IPS DF 6.9 (cell line): ENCODE measurements around the gene GPR157.

Experiments used
- DNase-seq: peaks from one replicate; pipeline ENCODE4 v3.0.0-alpha.2; 2013; ENCODE audit warnings: low read depth, low spot score
- H3K27ac ChIP-seq: one replicate; pipeline ENCODE4 v1.5.1; 2013; ENCODE audit warnings: low read length, control low read depth
- H3K27me3 ChIP-seq: 2 replicates; pipeline ENCODE4 v1.6.1; 2013; ENCODE audit warnings: mild to moderate bottlenecking, low read length; ENCODE audit not compliant: control insufficient read depth, insufficient read depth
- H3K36me3 ChIP-seq: 2 replicates; pipeline ENCODE4 v1.6.1; 2013; ENCODE audit warnings: low read length; ENCODE audit not compliant: control insufficient read depth, insufficient read depth
- H3K4me1 ChIP-seq: 2 replicates; pipeline ENCODE4 v1.6.1; 2013; ENCODE audit warnings: low read length; ENCODE audit not compliant: control insufficient read depth, insufficient read depth
- H3K4me3 ChIP-seq: 2 replicates; pipeline ENCODE4 v1.5.1; 2013; ENCODE audit warnings: mild to moderate bottlenecking, low read length
- H3K9me3 ChIP-seq: 2 replicates; pipeline ENCODE4 v1.6.1; 2013; ENCODE audit warnings: low read length, inconsistent platforms; ENCODE audit not compliant: control insufficient read depth, insufficient read depth
- WGBS: extraction: QIAGEN DNeasy Blood & Tissue Kit; methylation state at CpG from one replicate; pipeline ENCODE4 v1.1.7; 2013; ENCODE audit warnings: mixed read lengths, missing lambda C conversion rate; ENCODE audit not compliant: insufficient read length, insufficient coverage; 5-methylcytosine and 5-hydroxymethylcytosine counted together

Gene GPR157

DNA sequence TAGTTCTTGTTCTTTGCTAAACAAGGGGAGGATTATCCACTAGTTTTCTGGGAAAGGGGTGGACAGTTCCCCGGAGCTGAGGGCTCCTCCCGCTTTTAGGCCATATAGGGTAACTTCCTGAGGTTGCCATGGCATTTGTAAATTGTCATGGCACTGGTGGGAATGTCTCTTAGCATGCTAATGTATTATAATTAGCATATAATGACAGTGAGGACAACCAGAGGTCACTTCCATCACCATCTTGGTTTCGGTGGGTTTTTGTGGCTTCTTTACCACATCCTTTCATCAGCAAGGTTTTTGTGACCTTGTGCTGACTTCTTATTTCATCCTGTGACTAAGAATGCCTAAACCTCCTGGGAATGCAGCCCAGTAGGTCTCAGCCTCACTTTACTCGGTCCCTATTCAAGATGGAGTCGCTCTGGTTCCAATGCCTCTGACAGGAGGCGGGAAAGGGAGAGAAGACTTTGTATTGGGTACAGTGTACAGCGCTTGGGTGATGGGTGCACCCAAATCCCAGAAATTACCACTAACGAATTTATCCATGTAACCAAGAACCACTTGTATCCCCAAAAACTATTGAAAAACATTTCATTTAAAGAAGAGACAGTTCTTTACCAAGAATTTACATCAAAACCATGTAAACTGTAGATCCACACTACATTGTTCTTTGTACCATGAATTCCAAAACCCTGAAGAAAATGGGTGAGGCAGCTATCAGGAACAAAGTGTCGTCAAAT lies 50.7 kb downstream of the GPR157 start:
- no peak for DNase-seq
- H3K27ac ChIP-seq = no peak overlapping the region
- H3K4me1 ChIP-seq = no peaks in the 10 kb centered on the region
- no peak overlapping the region for H3K4me3 ChIP-seq
- H3K27me3 ChIP-seq = no peaks in the 10 kb centered on the region
- H3K9me3 ChIP-seq = no peaks in the 10 kb centered on the region
- no peaks in the 10 kb centered on the region for H3K36me3 ChIP-seq
- no CpG with 5 or more reads among the region's 9 CpGs for WGBS

DNA sequence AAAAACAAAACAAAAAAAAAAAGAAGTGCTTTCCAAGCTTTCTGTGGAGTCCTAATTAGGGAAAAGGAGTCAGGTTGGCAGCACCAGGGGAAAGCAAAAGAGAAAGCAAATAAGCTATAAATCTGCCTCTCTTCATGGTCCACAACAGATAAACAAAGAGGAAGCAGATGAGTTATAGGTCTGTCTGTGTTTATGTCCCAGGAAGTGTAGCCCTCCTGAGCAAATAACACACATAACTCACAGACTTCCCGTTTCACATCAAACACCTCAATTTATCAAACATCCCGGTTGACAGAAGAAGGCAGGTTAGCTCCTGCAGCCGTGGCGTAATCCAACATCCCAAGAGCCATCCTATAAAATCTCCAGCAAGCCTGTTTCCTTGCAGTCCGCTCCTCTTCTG lies 53.9 kb downstream of the GPR157 start:
- Histone ChIP-seq H3K27ac (no peak overlapping the region), H3K4me3 (no peak overlapping the region), H3K4me1 (no peaks in the 10 kb centered on the region; the same call in 1 of the 2 replicates), H3K36me3 (no peaks in the 10 kb centered on the region), H3K9me3 (no peaks in the 10 kb centered on the region), H3K27me3 (no peaks in the 10 kb centered on the region)
- WGBS = no CpG with 5 or more reads among the region's 5 CpGs
- no peak for DNase-seq

DNA sequence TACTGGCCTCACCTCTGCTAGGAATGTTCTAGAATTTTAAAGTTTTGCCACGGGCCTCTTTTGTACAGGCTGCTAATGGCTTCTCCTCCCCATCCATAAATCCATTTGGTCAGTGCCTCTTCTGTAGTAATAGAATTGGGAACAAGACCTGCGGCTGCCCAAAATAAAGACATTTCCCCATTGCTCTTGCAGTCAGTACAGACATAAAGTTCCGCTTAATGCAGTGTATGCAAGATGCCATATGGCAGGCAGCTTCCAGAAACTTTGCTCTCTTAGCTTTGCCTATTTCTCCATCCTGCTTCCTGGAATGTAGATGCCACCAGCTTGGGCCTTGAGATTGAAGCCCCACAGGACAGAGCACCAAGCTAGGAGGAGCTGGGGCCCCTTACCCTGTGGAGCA lies 55.8 kb downstream of the GPR157 start:
- no peaks in the 10 kb centered on the region; the same call in 1 of the 2 replicates for H3K4me1 ChIP-seq
- H3K9me3 ChIP-seq = no peaks in the 10 kb centered on the region
- DNase-seq = no peak
- H3K27me3 ChIP-seq = no peaks in the 10 kb centered on the region
- no CpG with 5 or more reads among the region's 3 CpGs for WGBS
- H3K36me3 ChIP-seq = no peaks in the 10 kb centered on the region
- no peak overlapping the region for H3K4me3 ChIP-seq
- H3K27ac ChIP-seq = no peak overlapping the region

DNA sequence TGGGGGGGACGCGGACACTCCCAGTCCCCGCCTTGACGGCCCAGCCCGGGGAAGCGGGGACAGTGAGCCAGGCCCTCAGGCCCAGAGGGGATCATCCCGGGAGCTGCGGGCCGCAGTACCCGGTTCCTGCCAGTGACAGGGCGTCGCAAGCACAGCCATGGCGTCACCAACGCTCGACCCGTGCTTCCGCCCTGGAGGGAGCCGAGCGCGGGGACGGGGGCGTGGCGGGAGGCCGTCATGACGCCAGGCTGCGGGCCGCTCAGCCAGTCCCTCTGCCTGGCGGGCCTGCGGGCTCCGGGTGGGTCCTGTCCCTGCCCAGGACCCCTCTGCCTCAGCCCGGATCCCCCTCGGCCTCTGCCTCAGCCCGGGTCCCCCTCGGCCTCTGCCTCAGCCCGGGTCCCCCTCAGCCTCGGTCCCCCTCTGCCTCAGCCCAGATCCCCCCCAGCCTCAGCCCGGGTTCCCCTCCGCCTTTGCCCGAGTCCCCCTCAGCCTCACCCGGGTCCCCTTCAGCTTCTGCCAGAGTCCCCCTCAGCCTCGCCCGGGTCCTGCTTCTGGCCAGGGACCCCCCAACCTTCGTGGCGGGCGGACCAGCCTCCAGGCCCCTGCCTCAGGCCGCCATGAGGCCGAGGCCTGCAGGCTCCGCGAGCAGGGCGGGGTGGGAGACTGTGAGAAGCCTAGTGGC lies 57.2 kb downstream of the GPR157 start:
- no CpG with 5 or more reads among the region's 50 CpGs for WGBS
- no peak overlapping the region; the same call in 1 of the 2 replicates for H3K4me3 ChIP-seq
- H3K36me3 ChIP-seq = no peaks in the 10 kb centered on the region
- H3K27me3 ChIP-seq = no peaks in the 10 kb centered on the region
- no peak for DNase-seq
- no peak overlapping the region for H3K27ac ChIP-seq
- no peaks in the 10 kb centered on the region for H3K9me3 ChIP-seq
- no peaks in the 10 kb centered on the region; the same call in 1 of the 2 replicates for H3K4me1 ChIP-seq

DNA sequence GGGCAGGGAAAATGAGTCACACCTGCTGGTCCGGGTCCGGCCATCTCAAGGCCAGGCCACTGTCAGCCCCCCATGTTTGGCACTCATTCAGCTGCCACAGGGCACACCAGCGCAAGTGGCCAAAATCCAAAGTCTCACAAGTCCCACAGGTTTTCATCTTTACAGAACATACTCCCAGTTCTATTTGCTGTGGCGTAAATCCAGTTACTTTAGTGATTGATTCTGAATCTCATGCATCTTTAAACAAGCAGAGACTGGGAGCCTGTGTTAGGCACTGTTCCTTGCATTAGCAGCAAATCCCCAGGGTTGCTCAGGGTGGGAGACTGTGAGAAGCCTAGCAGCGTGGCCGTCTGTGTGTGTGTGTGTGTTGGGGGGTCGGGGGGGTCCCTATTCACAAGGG lies 58.4 kb downstream of the GPR157 start:
- Histone ChIP-seq H3K36me3 (no peaks in the 10 kb centered on the region), H3K9me3 (no peaks in the 10 kb centered on the region), H3K27ac (no peak overlapping the region), H3K27me3 (no peaks in the 10 kb centered on the region), H3K4me1 (no peaks in the 10 kb centered on the region; the same call in 1 of the 2 replicates), H3K4me3 (no peak overlapping the region)
- WGBS = no CpG with 5 or more reads among the region's 7 CpGs
- DNase-seq = no peak

DNA sequence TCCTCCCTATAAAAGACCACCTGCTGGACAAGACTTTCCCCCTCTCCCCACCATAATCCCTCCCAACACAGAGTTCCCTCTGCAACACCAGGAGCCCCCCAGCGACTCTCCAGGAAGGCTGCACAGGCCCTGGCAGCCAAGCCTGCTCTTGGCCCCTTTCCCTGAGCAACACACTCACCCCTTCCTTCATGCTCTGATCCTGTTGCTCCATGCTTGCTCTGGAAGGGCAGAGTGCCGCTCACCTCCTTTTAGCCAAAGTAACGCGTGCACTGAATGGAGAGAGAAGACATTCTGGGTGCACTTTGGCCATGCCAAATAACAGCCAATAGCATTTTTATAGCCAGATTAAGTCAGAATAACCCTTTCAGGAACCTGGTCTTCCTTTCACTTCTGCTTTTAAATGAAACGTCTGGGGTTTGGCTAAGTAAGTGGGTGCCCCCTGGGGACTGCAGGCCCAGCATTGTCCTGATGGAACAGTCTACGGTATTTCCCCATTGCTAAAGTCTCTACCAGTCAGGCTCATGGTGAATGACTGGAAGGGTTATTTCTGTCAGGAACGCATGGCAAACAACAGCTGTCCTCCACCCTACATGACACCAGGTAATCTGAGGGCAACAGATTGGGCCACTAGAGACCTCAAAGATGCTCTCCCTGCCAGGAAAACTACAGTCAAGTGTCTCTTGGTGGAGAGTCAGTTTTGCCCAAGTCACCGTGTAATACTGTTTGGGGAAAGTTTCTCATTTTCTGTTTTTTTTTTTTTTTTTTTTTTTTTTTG lies 59.4 kb downstream of the GPR157 start, which contains the start of gene SLC2A5:
TSS of gene SLC2A5 (minus strand) at position 310 of the 775 bp plus-strand sequence. CDS start at position 211, 99 bp downstream.
- H3K36me3 ChIP-seq = no peaks in the 10 kb centered on the region
- WGBS = no CpG with 5 or more reads among the region's 8 CpGs
- DNase-seq = no peak
- H3K9me3 ChIP-seq = no peaks in the 10 kb centered on the region
- H3K4me1 ChIP-seq = no peaks in the 10 kb centered on the region; the same call in 1 of the 2 replicates
- H3K27me3 ChIP-seq = no peaks in the 10 kb centered on the region
- H3K27ac ChIP-seq = no peak within 1 kb of the TSS
- H3K4me3 ChIP-seq = no peak within 1 kb of the TSS

DNA sequence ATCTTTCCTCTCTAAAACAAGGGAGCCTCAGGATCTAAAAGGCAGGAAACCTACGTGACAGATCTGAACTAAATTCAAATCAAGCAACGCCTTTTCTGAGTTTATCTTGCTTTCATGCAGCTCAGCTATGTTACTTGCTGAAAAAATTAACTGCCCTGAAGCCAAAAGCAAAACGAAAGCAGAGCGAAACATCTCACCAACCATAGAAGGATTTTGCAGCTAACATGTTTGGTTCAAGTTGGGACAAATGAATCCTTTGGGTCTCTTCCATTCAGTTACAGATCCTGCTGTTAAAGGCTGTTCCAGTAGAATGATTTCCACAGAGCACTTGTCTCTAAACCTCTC lies 59.9 kb downstream of the GPR157 start:
- no peaks in the 10 kb centered on the region for H3K9me3 ChIP-seq
- H3K4me3 ChIP-seq = no peak overlapping the region
- no peaks in the 10 kb centered on the region; the same call in 1 of the 2 replicates for H3K4me1 ChIP-seq
- no peaks in the 10 kb centered on the region for H3K36me3 ChIP-seq
- no peak overlapping the region for H3K27ac ChIP-seq
- H3K27me3 ChIP-seq = no peaks in the 10 kb centered on the region
- no CpG with 5 or more reads among the region's 4 CpGs for WGBS
- DNase-seq = no peak

DNA sequence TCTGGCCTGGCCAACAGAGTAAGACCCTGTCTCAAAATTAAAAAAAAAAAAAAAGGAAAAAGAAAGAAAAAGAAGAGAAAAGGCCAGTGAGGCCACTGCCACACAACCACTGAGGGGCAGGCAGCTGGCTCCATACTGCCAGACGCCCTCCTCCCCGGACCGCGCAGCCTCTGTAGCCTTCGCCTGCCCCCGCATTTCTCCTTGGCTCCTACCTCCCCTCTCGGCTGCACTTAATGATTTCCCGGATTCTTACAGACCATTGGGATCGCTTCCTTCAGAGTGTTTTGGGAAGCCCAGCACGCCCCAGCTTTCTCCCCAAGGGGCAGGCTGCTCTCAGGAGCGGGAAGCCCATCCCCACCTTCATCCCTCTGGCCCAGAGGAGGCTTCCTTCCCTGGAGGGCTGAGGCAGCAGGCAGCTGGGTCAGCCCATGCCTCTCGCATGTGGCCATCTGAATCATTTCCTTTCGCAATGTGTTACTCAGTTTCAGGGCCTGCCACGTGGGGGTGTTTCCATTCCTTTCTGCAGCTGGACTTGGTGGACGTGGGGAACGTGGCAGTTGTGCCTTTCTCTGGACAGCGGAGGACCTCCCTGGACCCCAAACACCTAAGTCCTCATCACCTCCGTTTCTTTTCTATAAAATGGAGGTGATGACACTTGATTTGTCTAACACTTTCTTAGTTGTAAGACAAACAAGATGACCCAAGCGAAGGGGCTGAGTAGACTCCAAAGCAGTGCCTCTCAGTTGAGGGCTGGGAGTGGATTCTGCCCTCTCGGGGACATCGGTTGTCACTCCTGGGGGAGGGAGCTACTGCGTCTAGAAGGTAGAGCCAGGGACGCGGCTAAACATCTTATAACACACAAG lies 61.7 kb downstream of the GPR157 start:
- Histone ChIP-seq H3K9me3 (no peaks in the 10 kb centered on the region), H3K4me3 (no peak overlapping the region), H3K27ac (no peak overlapping the region), H3K4me1 (no peaks in the 10 kb centered on the region; the same call in 1 of the 2 replicates), H3K27me3 (no peaks in the 10 kb centered on the region), H3K36me3 (no peaks in the 10 kb centered on the region)
- no peak for DNase-seq
- no CpG with 5 or more reads among the region's 24 CpGs for WGBS

DNA sequence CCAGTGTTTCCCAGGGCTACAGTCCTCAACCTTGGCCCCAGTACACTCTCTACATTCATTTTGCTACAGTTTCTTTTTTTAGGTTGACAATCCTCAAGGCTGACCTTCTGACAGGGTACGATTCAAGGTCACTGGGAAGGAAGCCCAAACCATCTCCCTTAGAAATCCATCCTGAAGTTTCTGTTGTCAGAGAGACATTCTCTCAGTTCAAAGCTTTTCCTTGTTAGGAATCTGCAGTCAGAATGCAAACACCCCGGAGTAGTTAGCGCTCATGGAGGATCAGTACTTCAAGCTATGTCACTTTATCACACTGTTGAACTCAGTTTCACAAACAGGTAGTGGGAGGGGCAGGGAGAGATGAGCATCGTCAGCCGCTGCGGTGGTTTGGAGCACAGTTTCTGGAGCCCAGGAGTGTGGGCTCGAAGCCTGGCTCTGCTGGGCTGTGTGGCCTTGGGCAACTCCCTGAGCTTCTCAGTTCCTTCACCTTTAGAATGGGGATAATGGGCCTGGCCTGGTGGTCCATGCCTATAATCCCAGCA lies 63.6 kb downstream of the GPR157 start:
- Histone ChIP-seq H3K4me1 (no peaks in the 10 kb centered on the region), H3K9me3 (no peaks in the 10 kb centered on the region), H3K27me3 (no peaks in the 10 kb centered on the region), H3K4me3 (no peak overlapping the region), H3K27ac (no peak overlapping the region), H3K36me3 (no peaks in the 10 kb centered on the region)
- no peak for DNase-seq
- no CpG with 5 or more reads among the region's 7 CpGs for WGBS
